Esophagus squamous epithelium (tissue), 5 donors: ENCODE results near the gene BFSP2. TPM values are rescaled to one million over a fixed set of nuclear protein-coding genes. Genes with fewer than 3 reads are reported as not detected.

Source experiments
- DNase-seq: peaks from one replicate; lab custom pipeline; 2025; lab: John Stamatoyannopoulos, UW
- H3K27ac ChIP-seq, 4 donors: fragments of 200-600 bp; sonication (generic); one replicate each; pipeline ENCODE4 v1.5.1; 2016 to 2019; ENCODE audit warnings: mild to moderate bottlenecking in 1 of 4
- H3K27me3 ChIP-seq, 4 donors: fragments of 200-600 bp; sonication (generic); 1 replicate in 3 of 4; 2 replicates in 1 of 4; pipeline versions ENCODE4 v1.5.1 to v1.6.0; 2017 to 2021; ENCODE audit warnings: antibody characterized with exemption in 1 of 4
- H3K36me3 ChIP-seq, 3 donors: fragments of 200-600 bp; sonication (generic); one replicate each; pipeline ENCODE4 v1.5.1; 2016 to 2019
- H3K4me1 ChIP-seq, 3 donors: fragments of 200-600 bp; sonication (generic); one replicate each; pipeline ENCODE4 v1.5.1; 2017 to 2019
- H3K4me3 ChIP-seq, 4 donors: fragments of 200-600 bp; sonication (generic); 1 replicate in 3 of 4; 2 replicates in 1 of 4; pipeline ENCODE4 v1.5.1; 2016 to 2019; ENCODE audit warnings: mild to moderate bottlenecking in 2 of 4, moderate library complexity in 1 of 4
- H3K9me3 ChIP-seq, 3 donors: fragments of 200-600 bp; sonication (generic); one replicate each; pipeline ENCODE4 v1.5.1; 2016 to 2019
- CTCF ChIP-seq, 6 experiments: fragments of 450-650 bp in 4 of 6; fragments of 200-600 bp in 2 of 6; sonication (generic) in 2 of 6; IDR thresholded peaks; one replicate each; pipeline ENCODE4 v1.5.1; 2016 to 2019; ENCODE audit warnings: antibody characterized with exemption in 6 of 6, mild to moderate bottlenecking in 4 of 6, moderate library complexity in 4 of 6
- POLR2A ChIP-seq, 4 donors: fragments of 450-650 bp; IDR thresholded peaks; one replicate each; pipeline ENCODE4 v1.6.1; 2017; ENCODE audit warnings: antibody characterized with exemption in 4 of 4, mild to moderate bottlenecking in 4 of 4, moderate library complexity in 3 of 4
- WGBS, 2 donors: methylation state at CpG; one replicate each; pipeline ENCODE4 v1.1.5; 2018; 5-methylcytosine and 5-hydroxymethylcytosine counted together
- intact Hi-C: fragments of 100-400 bp; cut with DNase I; formaldehyde crosslinking; loops from one replicate; pipeline ENCODE4 v1.15.0; 2022
- total RNA-seq, 4 donors: library from RNA; depleted of rRNA; stranded (reverse); fragments of >200 nt; gene quantifications; one replicate each; pipeline ENCODE4 v1.1.0, GENCODE V29; 2016
- donor health status: DM: yes; HTN: yes; CAD: no.

BFSP2 gene
- total RNA-seq, 4 donors from 2014 or later: not detected

GRCh38 chr3:133408961-133409360 lies 9.1 kb downstream of the BFSP2 start:
- WGBS, 2 donors: 46 to 54% methylated on average over 2 of the region's 2 CpGs
- Histone ChIP-seq H3K9me3 (no peaks in the 10 kb centered on the region), H3K36me3 (no peaks in the 10 kb centered on the region), H3K4me1 (peaks cover 0 to 16% (median 0%) of the 10 kb centered on the region in 3 donors), H3K27ac (no peak overlapping the region), H3K4me3 (no peak overlapping the region), H3K27me3 (peaks cover 0 to 17% (median 0%) of the 10 kb centered on the region in 4 donors)
- no peak for TF ChIP-seq CTCF (IDR thresholded peaks at IDR 0.05)
- no peak for TF ChIP-seq POLR2A (IDR thresholded peaks at IDR 0.05)
- no peak for DNase-seq
- intact Hi-C loops: no loop called here

GRCh38 chr3:133410191-133410892 lies 10.5 kb downstream of the BFSP2 start:
- intact Hi-C loops: no loop called here
- Histone ChIP-seq H3K27ac (no peak overlapping the region), H3K4me1 (peaks cover 0 to 16% (median 0%) of the 10 kb centered on the region in 3 donors), H3K36me3 (no peaks in the 10 kb centered on the region), H3K9me3 (no peaks in the 10 kb centered on the region), H3K4me3 (no peak overlapping the region), H3K27me3 (peaks cover 0 to 17% (median 0%) of the 10 kb centered on the region in 4 donors)
- DNase-seq: no peak
- TF ChIP-seq CTCF (IDR thresholded peaks at IDR 0.05) (no peak), POLR2A (IDR thresholded peaks at IDR 0.05) (no peak)
- WGBS, 2 donors: 75 to 86% methylated on average over 13 to 15 of the region's 17 CpGs

- WGBS, 2 donors: 60 to 63% methylated on average over 17 to 22 of the region's 26 CpGs
- DNase-seq: no peak
- intact Hi-C loops: no loop called here
- Histone ChIP-seq H3K27me3 (peaks cover 0 to 17% (median 0%) of the 10 kb centered on the region in 4 donors), H3K9me3 (no peaks in the 10 kb centered on the region), H3K27ac (peak overlapping the region in 2 of 4 donors; percentile 17 to 51), H3K36me3 (no peaks in the 10 kb centered on the region), H3K4me1 (peaks cover 0 to 16% (median 0%) of the 10 kb centered on the region in 3 donors), H3K4me3 (peak overlapping the region in 1 of 4 donors; percentile 34)
- TF ChIP-seq POLR2A (IDR thresholded peaks at IDR 0.05): no peak
- TF ChIP-seq CTCF (IDR thresholded peaks at IDR 0.05): no peak
Measured at GRCh38 chr3:133412183-133413132, 12.6 kb downstream of the BFSP2 start.

- Histone ChIP-seq H3K4me3 (peak overlapping the region in 1 of 4 donors; percentile 34), H3K27me3 (peaks cover 0 to 17% (median 0%) of the 10 kb centered on the region in 4 donors), H3K27ac (peak overlapping the region in 3 of 4 donors; percentile 3 to 51 (median 17)), H3K36me3 (no peaks in the 10 kb centered on the region), H3K4me1 (peaks cover 0 to 16% (median 0%) of the 10 kb centered on the region in 3 donors), H3K9me3 (no peaks in the 10 kb centered on the region)
- intact Hi-C loops: no loop called here
- TF ChIP-seq CTCF (IDR thresholded peaks at IDR 0.05) (no peak), POLR2A (IDR thresholded peaks at IDR 0.05) (no peak)
- DNase-seq: no peak
- WGBS, 2 donors: 26 to 28% methylated on average over 16 to 17 of the region's 17 CpGs
Measured at GRCh38 chr3:133413161-133414020, 13.5 kb downstream of the BFSP2 start.
